ENCODE results near the gene FNDC10. TPM values are rescaled to one million over a fixed set of nuclear protein-coding genes. Genes with fewer than 3 reads are reported as not detected.
"Not testable (repeated sequence)": the region's sequence is repeated elsewhere in the genome, so short reads cannot be mapped to it uniquely, and the experiment has no call there.

FNDC10 gene
- total RNA-seq, 2 donors from 2014 or later = 2.9 to 4.2 TPM

GRCh38 chr1:1596493-1597274, 3.3 kb downstream of the FNDC10 start:
- no peaks in the 10 kb centered on the region for H3K9me3 ChIP-seq
- TF ChIP-seq, protein P1, sequence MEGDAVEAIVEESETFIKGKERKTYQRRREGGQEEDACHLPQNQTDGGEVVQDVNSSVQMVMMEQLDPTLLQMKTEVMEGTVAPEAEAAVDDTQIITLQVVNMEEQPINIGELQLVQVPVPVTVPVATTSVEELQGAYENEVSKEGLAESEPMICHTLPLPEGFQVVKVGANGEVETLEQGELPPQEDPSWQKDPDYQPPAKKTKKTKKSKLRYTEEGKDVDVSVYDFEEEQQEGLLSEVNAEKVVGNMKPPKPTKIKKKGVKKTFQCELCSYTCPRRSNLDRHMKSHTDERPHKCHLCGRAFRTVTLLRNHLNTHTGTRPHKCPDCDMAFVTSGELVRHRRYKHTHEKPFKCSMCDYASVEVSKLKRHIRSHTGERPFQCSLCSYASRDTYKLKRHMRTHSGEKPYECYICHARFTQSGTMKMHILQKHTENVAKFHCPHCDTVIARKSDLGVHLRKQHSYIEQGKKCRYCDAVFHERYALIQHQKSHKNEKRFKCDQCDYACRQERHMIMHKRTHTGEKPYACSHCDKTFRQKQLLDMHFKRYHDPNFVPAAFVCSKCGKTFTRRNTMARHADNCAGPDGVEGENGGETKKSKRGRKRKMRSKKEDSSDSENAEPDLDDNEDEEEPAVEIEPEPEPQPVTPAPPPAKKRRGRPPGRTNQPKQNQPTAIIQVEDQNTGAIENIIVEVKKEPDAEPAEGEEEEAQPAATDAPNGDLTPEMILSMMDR (IDR thresholded peaks at IDR 0.05) = no peak
- DNase-seq = no peak
- no peak overlapping the region for H3K9ac ChIP-seq (ENCODE audit: low read depth in 2 of 2, low read length in 2 of 2)
- no peak overlapping the region for H3K27ac ChIP-seq
- H3K4me1 ChIP-seq = peaks cover 4% of the 10 kb centered on the region
- H3K36me3 ChIP-seq = no peaks in the 10 kb centered on the region
- H3K27me3 ChIP-seq = peaks cover 31% of the 10 kb centered on the region
- intact Hi-C loops (cut with DNase I) = no loop called here
- H3K4me3 ChIP-seq = no peak overlapping the region

- H3K27ac ChIP-seq; H3K36me3 ChIP-seq; DNase-seq; H3K9ac ChIP-seq (ENCODE audit: low read depth in 2 of 2, low read length in 2 of 2); H3K4me3 ChIP-seq; H3K4me1 ChIP-seq; H3K9me3 ChIP-seq; intact Hi-C loops (cut with DNase I): not testable (repeated sequence)
- H3K27me3 ChIP-seq = peaks cover 19% of the 10 kb centered on the region
These were observed 4.6 kb downstream of the FNDC10 start for GRCh38 chr1:1595341-1595740.

DNA sequence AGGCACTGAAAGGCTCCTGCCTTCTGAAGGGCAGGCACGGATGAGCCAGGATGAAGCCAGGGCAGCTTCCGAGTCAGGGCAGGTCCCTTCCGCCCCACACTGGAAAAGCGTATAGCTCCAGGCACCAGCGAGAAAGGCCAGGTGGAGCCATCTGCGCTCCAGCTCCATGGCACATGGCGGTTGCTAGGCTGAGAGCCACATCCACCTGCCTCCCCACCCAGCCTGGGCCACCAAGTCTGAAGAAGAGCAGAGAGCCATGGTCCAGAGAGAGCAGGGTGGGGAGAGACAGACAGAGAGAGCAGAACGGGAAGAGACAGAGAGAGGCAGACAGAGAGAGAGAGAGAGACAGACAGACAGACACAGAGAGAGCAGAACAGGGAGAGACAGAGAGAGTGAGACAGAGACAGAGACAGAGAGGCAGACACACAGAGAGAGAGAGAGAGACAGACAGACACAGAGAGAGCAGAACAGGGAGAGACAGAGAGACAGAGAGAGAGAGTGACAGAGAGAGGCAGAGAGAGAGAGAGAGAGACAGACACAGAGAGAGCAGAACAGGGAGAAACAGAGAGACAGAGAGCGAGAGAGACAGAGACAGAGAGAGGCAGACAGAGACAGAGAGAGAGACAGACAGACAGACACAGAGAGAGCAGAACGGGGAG, 5.2 kb downstream of the FNDC10 start:
- DNase-seq = no peak
- Histone ChIP-seq H3K36me3 (no peaks in the 10 kb centered on the region), H3K27ac (no peak overlapping the region), H3K9me3 (no peaks in the 10 kb centered on the region), H3K9ac (ENCODE audit: low read depth in 2 of 2, low read length in 2 of 2) (no peak overlapping the region), H3K4me3 (no peak overlapping the region), H3K4me1 (peaks cover 4% of the 10 kb centered on the region), H3K27me3 (peaks cover 19% of the 10 kb centered on the region)
- TF ChIP-seq, protein P1 (IDR thresholded peaks at IDR 0.05) = no peak
- intact Hi-C loops (cut with DNase I) = no loop called here

- intact Hi-C loops (cut with DNase I) = no loop called here
These were observed 5.9 kb downstream of the FNDC10 start for GRCh38 chr1:1593834-1594601.

GRCh38 chr1:1591452-1591851, 8.5 kb downstream of the FNDC10 start:
- H3K27me3 ChIP-seq = peaks cover 1% of the 10 kb centered on the region
- H3K9me3 ChIP-seq = no peaks in the 10 kb centered on the region
- intact Hi-C loops (cut with DNase I) = no loop called here
- H3K4me1 ChIP-seq = no peaks in the 10 kb centered on the region
- no peak overlapping the region for H3K4me3 ChIP-seq
- DNase-seq = no peak
- H3K36me3 ChIP-seq = no peaks in the 10 kb centered on the region
- TF ChIP-seq, protein P1 (IDR thresholded peaks at IDR 0.05) = no peak
- H3K9ac ChIP-seq (ENCODE audit: low read depth in 2 of 2, low read length in 2 of 2) = no peak overlapping the region
- no peak overlapping the region for H3K27ac ChIP-seq

More at GRCh38 chr1:1593834-1594601, 5.9 kb downstream of the FNDC10 start:
- Histone ChIP-seq H3K36me3 (no peaks in the 10 kb centered on the region), H3K9me3 (no peaks in the 10 kb centered on the region), H3K27ac (no peak overlapping the region), H3K4me1 (no peaks in the 10 kb centered on the region), H3K27me3 (peaks cover 16% of the 10 kb centered on the region), H3K4me3 (no peak overlapping the region), H3K9ac (ENCODE audit: low read depth in 2 of 2, low read length in 2 of 2) (no peak overlapping the region)
- no peak for DNase-seq
- TF ChIP-seq, protein P1 (IDR thresholded peaks at IDR 0.05) = no peak
